ENCODE results near the gene SIK2.

SIK2 gene

DNA sequence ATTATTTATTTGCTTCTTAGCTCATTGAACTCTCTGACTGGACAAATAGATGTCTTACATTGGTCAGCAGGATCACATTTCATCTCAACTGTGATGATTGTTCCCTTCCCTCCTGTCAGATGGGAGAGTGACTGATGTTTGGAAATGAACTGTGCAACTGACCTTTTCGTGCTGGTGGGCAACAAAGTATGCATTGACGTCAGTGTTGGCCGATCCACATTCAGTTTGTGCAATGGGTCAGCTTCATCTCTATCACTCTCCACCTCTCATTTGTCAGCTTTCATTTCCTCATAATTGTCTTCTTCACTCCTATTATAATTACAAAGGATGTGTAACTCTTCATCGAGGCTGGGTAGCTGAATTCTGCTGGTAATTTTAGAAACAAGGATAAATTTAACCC is 92.6 kb downstream of the SIK2 start:
- TF ChIP-seq YY1 (IDR thresholded peaks at IDR 0.05; ENCODE audit: low read depth) (no peak), CEBPB (IDR thresholded peaks at IDR 0.05) (no peak), EP300 (IDR thresholded peaks at IDR 0.05; ENCODE audit: borderline replicate concordance) (no peak), TAF1 (IDR thresholded peaks at IDR 0.05; ENCODE audit: low read depth) (no peak), EGR1 (IDR thresholded peaks at IDR 0.05) (no peak), TCF12 (IDR thresholded peaks at IDR 0.05; ENCODE audit: low read depth) (no peak), CREB1 (IDR thresholded peaks at IDR 0.05; ENCODE audit: low read depth) (no peak), NFIC (IDR thresholded peaks at IDR 0.05) (no peak), ZBTB7A (IDR thresholded peaks at IDR 0.05; ENCODE audit: low read depth) (no peak), FOXM1 (IDR thresholded peaks at IDR 0.05; ENCODE audit: borderline replicate concordance, low read depth) (no peak), RAD21 (IDR thresholded peaks at IDR 0.05; ENCODE audit: low read depth) (no peak), TEAD4 (IDR thresholded peaks at IDR 0.05) (no peak)
- TF ChIP-seq, protein P1, sequence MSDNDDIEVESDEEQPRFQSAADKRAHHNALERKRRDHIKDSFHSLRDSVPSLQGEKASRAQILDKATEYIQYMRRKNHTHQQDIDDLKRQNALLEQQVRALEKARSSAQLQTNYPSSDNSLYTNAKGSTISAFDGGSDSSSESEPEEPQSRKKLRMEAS (IDR thresholded peaks at IDR 0.05): no peak
- TF ChIP-seq, protein P2, sequence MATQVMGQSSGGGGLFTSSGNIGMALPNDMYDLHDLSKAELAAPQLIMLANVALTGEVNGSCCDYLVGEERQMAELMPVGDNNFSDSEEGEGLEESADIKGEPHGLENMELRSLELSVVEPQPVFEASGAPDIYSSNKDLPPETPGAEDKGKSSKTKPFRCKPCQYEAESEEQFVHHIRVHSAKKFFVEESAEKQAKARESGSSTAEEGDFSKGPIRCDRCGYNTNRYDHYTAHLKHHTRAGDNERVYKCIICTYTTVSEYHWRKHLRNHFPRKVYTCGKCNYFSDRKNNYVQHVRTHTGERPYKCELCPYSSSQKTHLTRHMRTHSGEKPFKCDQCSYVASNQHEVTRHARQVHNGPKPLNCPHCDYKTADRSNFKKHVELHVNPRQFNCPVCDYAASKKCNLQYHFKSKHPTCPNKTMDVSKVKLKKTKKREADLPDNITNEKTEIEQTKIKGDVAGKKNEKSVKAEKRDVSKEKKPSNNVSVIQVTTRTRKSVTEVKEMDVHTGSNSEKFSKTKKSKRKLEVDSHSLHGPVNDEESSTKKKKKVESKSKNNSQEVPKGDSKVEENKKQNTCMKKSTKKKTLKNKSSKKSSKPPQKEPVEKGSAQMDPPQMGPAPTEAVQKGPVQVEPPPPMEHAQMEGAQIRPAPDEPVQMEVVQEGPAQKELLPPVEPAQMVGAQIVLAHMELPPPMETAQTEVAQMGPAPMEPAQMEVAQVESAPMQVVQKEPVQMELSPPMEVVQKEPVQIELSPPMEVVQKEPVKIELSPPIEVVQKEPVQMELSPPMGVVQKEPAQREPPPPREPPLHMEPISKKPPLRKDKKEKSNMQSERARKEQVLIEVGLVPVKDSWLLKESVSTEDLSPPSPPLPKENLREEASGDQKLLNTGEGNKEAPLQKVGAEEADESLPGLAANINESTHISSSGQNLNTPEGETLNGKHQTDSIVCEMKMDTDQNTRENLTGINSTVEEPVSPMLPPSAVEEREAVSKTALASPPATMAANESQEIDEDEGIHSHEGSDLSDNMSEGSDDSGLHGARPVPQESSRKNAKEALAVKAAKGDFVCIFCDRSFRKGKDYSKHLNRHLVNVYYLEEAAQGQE (IDR thresholded peaks at IDR 0.05; ENCODE audit: low read depth): no peak
- TF ChIP-seq, protein P3, sequence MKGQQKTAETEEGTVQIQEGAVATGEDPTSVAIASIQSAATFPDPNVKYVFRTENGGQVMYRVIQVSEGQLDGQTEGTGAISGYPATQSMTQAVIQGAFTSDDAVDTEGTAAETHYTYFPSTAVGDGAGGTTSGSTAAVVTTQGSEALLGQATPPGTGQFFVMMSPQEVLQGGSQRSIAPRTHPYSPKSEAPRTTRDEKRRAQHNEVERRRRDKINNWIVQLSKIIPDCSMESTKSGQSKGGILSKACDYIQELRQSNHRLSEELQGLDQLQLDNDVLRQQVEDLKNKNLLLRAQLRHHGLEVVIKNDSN (IDR thresholded peaks at IDR 0.05): no peak

DNA sequence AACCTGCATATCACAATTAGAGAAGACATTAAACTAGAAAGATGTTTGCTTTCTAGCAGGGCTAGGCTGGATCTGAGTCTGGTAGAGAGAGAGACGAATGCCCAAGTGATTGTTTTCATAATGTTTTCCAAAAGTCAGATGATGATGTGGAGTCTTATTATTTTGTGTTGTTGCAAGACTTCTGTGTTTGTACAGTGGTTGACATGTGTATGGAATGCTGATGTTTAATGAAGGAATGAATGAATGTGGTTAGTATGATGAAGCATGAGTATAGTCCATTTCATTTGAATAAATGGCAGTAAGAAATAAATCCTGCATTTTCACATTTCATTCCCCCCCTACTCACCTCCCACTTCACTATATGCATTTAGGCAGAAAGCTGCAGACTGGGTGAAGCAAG is 94.3 kb downstream of the SIK2 start:
- TF ChIP-seq NFIC (IDR thresholded peaks at IDR 0.05) (no peak), TEAD4 (IDR thresholded peaks at IDR 0.05) (no peak), ZBTB7A (IDR thresholded peaks at IDR 0.05; ENCODE audit: low read depth) (no peak), YY1 (IDR thresholded peaks at IDR 0.05; ENCODE audit: low read depth) (no peak), RAD21 (IDR thresholded peaks at IDR 0.05; ENCODE audit: low read depth) (no peak)
- TF ChIP-seq, protein P1 (IDR thresholded peaks at IDR 0.05): no peak
- TF ChIP-seq, protein P2 (IDR thresholded peaks at IDR 0.05; ENCODE audit: low read depth): no peak

DNA sequence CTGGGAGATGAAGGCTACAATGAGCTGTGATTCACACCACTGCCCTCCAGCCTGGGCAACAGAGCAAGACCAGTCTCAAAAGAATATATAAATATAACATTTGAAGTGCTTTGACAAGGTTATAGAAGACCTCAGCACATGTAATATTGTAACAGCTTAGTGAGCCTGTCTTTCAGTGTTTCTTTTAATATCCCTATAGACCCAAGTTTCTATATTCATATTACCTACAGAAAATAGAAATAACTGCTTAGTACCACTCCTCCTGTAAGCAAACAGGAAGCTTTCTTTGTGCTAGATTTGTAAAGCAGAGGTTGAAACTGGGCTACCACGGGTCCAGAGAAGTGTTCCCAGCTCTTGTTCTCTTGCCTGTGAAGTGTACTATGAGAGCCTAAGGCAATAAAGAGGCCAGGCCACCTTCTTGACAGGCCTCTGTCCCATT is 95.7 kb downstream of the SIK2 start:
- no peak for TF ChIP-seq NFIC (IDR thresholded peaks at IDR 0.05)
- TF ChIP-seq TCF12 (IDR thresholded peaks at IDR 0.05; ENCODE audit: low read depth): no peak
- no peak for TF ChIP-seq RAD21 (IDR thresholded peaks at IDR 0.05; ENCODE audit: low read depth)
- no peak for TF ChIP-seq CEBPB (IDR thresholded peaks at IDR 0.05)
- TF ChIP-seq, protein P1 (IDR thresholded peaks at IDR 0.05): no peak
- TF ChIP-seq, protein P2 (IDR thresholded peaks at IDR 0.05; ENCODE audit: low read depth): no peak
- TF ChIP-seq TEAD4 (IDR thresholded peaks at IDR 0.05): no peak
- no peak for TF ChIP-seq TAF1 (IDR thresholded peaks at IDR 0.05; ENCODE audit: low read depth)
- no peak for TF ChIP-seq FOXM1 (IDR thresholded peaks at IDR 0.05; ENCODE audit: borderline replicate concordance, low read depth)
- TF ChIP-seq, protein P3 (IDR thresholded peaks at IDR 0.05): no peak
- no peak for TF ChIP-seq ZBTB7A (IDR thresholded peaks at IDR 0.05; ENCODE audit: low read depth)
- TF ChIP-seq EP300 (IDR thresholded peaks at IDR 0.05; ENCODE audit: borderline replicate concordance): no peak
- TF ChIP-seq EGR1 (IDR thresholded peaks at IDR 0.05): no peak
- no peak for TF ChIP-seq CREB1 (IDR thresholded peaks at IDR 0.05; ENCODE audit: low read depth)
- no peak for TF ChIP-seq YY1 (IDR thresholded peaks at IDR 0.05; ENCODE audit: low read depth)

DNA sequence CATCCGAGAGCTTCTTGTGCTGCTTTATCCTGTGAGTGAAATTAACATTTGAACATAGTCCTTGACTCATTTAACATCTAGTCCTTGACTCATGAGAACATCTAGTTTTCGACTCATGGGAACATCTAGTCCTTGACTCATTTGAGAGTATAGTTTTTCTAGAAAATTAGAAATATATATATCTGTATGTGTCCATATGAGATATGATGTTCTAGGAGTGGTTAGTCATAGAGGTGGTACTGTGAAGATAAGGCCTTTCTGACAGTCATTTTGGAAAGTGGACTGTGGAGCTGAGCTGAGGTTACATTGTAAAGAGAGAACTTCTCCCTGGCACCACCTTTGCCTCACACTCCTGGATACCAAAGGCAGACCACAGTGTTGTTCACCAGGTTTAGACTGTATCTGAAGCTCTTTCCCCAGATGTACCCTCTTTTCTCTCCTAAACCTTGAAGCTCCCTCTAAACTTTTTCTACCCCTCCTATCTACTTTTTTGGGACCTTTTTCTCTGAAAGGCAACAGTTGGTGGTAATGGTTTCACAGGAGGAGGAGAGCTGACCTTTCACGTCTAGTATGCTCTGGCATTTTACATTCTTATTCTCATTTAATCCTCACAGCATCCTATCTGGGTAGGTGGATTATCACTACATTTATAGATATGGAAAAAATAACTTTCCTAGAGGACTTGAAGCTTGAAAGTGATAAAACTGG is 96.8 kb downstream of the SIK2 start:
- TF ChIP-seq FOXM1 (IDR thresholded peaks at IDR 0.05; ENCODE audit: borderline replicate concordance, low read depth) (no peak), RAD21 (IDR thresholded peaks at IDR 0.05; ENCODE audit: low read depth) (no peak), CREB1 (IDR thresholded peaks at IDR 0.05; ENCODE audit: low read depth) (no peak), YY1 (IDR thresholded peaks at IDR 0.05; ENCODE audit: low read depth) (no peak), CEBPB (IDR thresholded peaks at IDR 0.05) (no peak), EGR1 (IDR thresholded peaks at IDR 0.05) (no peak), NFIC (IDR thresholded peaks at IDR 0.05) (no peak), TCF12 (IDR thresholded peaks at IDR 0.05; ENCODE audit: low read depth) (no peak), ZBTB7A (IDR thresholded peaks at IDR 0.05; ENCODE audit: low read depth) (no peak), EP300 (IDR thresholded peaks at IDR 0.05; ENCODE audit: borderline replicate concordance) (no peak), TAF1 (IDR thresholded peaks at IDR 0.05; ENCODE audit: low read depth) (no peak), TEAD4 (IDR thresholded peaks at IDR 0.05) (no peak)
- TF ChIP-seq, protein P3 (IDR thresholded peaks at IDR 0.05): no peak
- TF ChIP-seq, protein P2 (IDR thresholded peaks at IDR 0.05; ENCODE audit: low read depth): no peak
- TF ChIP-seq, protein P1 (IDR thresholded peaks at IDR 0.05): no peak

Measured in Ishikawa (cell line).